Measurements from ENCODE around the gene LDB2.

DNA sequence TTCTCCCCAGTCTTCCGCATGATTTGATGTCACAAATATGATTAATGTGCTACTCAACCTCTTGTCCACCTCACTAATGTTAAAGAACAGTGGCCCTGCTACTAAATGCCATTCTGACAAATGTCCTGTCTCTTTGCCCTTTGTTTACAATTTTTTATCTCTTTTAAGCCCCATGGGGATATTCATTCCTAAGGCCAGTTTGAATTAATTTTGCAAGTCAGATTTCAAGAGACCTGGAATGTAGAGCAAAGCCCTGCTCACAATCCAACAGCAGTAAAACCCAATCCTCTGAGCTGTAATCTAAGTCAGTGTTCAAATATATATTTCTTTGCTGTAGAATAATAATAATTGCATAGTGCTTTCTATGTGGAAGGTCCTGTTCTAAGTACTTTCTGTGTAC lies 81.2 kb downstream of the LDB2 start:
- TF ChIP-seq, protein P1, sequence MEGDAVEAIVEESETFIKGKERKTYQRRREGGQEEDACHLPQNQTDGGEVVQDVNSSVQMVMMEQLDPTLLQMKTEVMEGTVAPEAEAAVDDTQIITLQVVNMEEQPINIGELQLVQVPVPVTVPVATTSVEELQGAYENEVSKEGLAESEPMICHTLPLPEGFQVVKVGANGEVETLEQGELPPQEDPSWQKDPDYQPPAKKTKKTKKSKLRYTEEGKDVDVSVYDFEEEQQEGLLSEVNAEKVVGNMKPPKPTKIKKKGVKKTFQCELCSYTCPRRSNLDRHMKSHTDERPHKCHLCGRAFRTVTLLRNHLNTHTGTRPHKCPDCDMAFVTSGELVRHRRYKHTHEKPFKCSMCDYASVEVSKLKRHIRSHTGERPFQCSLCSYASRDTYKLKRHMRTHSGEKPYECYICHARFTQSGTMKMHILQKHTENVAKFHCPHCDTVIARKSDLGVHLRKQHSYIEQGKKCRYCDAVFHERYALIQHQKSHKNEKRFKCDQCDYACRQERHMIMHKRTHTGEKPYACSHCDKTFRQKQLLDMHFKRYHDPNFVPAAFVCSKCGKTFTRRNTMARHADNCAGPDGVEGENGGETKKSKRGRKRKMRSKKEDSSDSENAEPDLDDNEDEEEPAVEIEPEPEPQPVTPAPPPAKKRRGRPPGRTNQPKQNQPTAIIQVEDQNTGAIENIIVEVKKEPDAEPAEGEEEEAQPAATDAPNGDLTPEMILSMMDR (IDR thresholded peaks at IDR 0.05; ENCODE audit: low read depth, low read length, poor library complexity, severe bottlenecking): no peak
- no peak for TF ChIP-seq EZH2phosphoT487 (IDR thresholded peaks at IDR 0.05; ENCODE audit: borderline replicate concordance, low read length)
